ENCODE results near the gene CCDC110. TPM values are rescaled to one million over a fixed set of nuclear protein-coding genes. Genes with fewer than 3 reads are reported as not detected.

CCDC110 gene
- total and polyA plus RNA-seq, 9 of the 15 experiments (the other 6 are each of a cell fraction or from before 2014, with no cell fraction given), result 0.04 to 0.35 (median 0.07) TPM; not detected in 4

GRCh38 chr4:185408432-185408831 lies 63.1 kb downstream of the CCDC110 start:
- ChIA-PET CTCF (ENCODE audit: low intra/inter-chr PET ratio) (no interaction called here), POLR2A (no interaction called here)
- Histone ChIP-seq H4K20me1 (replicated peaks; ENCODE audit: control insufficient read depth, insufficient read depth, low read length) (no peaks in the 10 kb centered on the region), H2AFZ (ENCODE audit: low read depth, low read length) (no peak overlapping the region), H3K4me3 (no peak overlapping the region), H3K4me1 (replicated peaks in 1 of 2; ENCODE audit: control insufficient read depth in 2 of 2, insufficient read depth in 2 of 2, low read length in 2 of 2) (no peaks in the 10 kb centered on the region), H3K36me3 (ENCODE audit: control insufficient read depth, insufficient read depth, low read length) (peaks cover 36% of the 10 kb centered on the region; the same call in 2 of the 3 replicates), H3K9ac (ENCODE audit: insufficient read depth in 1 of 2, low read depth in 2 of 2, low read length in 2 of 2) (no peak overlapping the region), H3K9me1 (ENCODE audit: control insufficient read depth, insufficient read depth, low read length) (no peaks in the 10 kb centered on the region), H3K27ac (ENCODE audit: extremely low read depth, low read depth, low read length) (no peak overlapping the region), H3K79me2 (ENCODE audit: control insufficient read depth, insufficient read depth, low read length) (no peaks in the 10 kb centered on the region), H3K9me3 (replicated peaks; ENCODE audit: control insufficient read depth, insufficient read depth, low read depth, low read length) (no peaks in the 10 kb centered on the region), H3K27me3 (ENCODE audit: control insufficient read depth in 2 of 2, insufficient read depth in 2 of 2, low read length in 2 of 2) (no peaks in the 10 kb centered on the region), H3K4me2 (ENCODE audit: insufficient read depth, low read length) (no peak overlapping the region)
- intact Hi-C loops (cut with micrococcal nuclease), result no loop called here
- BruUV-seq (replicated peaks), result no TSS peak
- ATAC-seq (no peak), FAIRE-seq (no peak), DNase-seq (ENCODE audit: extremely low read depth in 1 of 4, low spot score in 3 of 4) (no peak)
- WGBS (ENCODE audit: insufficient coverage, low coverage, missing lambda C conversion rate), result 85% methylated on average over 2 of the region's 2 CpGs
- in situ Hi-C loops (cut with MboI), result no loop called here
- TF ChIP-seq EP300 (IDR thresholded peaks at IDR 0.05; ENCODE audit: low read length) (no peak), ZNF134 (CRISPR knock-in tag; conservative IDR thresholded peaks at IDR 0.05) (no peak), GTF2F1 (IDR thresholded peaks at IDR 0.05; ENCODE audit: low read depth, low read length) (no peak), ZNF696 (CRISPR knock-in tag; conservative IDR thresholded peaks at IDR 0.05) (no peak), E2F1 (CRISPR knock-in tag; IDR thresholded peaks at IDR 0.05) (no peak), ATF4 (CRISPR knock-in tag; IDR thresholded peaks at IDR 0.05) (no peak), MAFG (tag; conservative IDR thresholded peaks at IDR 0.05) (no peak), RBM39 (optimal IDR thresholded peaks at IDR 0.05; ENCODE audit: low read depth, low read length) (no peak), SAFB (IDR thresholded peaks at IDR 0.05; ENCODE audit: borderline replicate concordance, low read depth, low read length) (no peak), ZNF121 (CRISPR knock-in tag; conservative IDR thresholded peaks at IDR 0.05) (no peak), ZNF551 (CRISPR knock-in tag; IDR thresholded peaks at IDR 0.05) (no peak), PCBP2 (IDR thresholded peaks at IDR 0.05; ENCODE audit: low read depth, low read length, poor library complexity, severe bottlenecking) (no peak), ZBTB40 (IDR thresholded peaks at IDR 0.05) (no peak), ZBTB40 (CRISPR knock-in tag; IDR thresholded peaks at IDR 0.05) (no peak)

All from K562 (cell line).